SK-N-SH (cell line): ENCODE results near the gene FTO. TPM values are rescaled to one million over a fixed set of nuclear protein-coding genes. Genes with fewer than 3 reads are reported as not detected.

Experiments
- CTCF ChIA-PET: fragments of 300-600, 350-600 bp; formaldehyde crosslinking; extraction: SDS; loops from one replicate; lab custom pipeline; 2021; lab: Yijun Ruan, JAX
- POLR2A ChIA-PET: fragments of 350-600 bp; sonication (Branson Sonifier 250); formaldehyde crosslinking; extraction: SDS; loops from one replicate; lab custom pipeline; 2020; ENCODE audit warnings: antibody characterized with exemption, inconsistent platforms; lab: Yijun Ruan, JAX
- DNase-seq: peaks from one replicate; pipeline ENCODE4 v3.0.0; 2012
- H2AFZ ChIP-seq: fragments of 200-600 bp; sonication (generic); 2 replicates; pipeline ENCODE4 v1.8.1; 2016; ENCODE audit warnings: antibody characterized with exemption, mild to moderate bottlenecking, low read depth
- H3F3A ChIP-seq: fragments of 200-600 bp; sonication (generic); replicated peaks from 2 replicates; pipeline ENCODE3; 2016; ENCODE audit warnings: antibody characterized with exemption, mild to moderate bottlenecking; ENCODE audit not compliant: insufficient read depth
- H3K27ac ChIP-seq, 2 experiments: fragments of 200-500 bp in 1 of 2; fragments of 200-600 bp in 1 of 2; sonication (Bioruptor generic) in 1 of 2; sonication (generic), shearing (Covaris generic) in 1 of 2; 2 replicates each; pipeline versions ENCODE4 v1.5.1 to v1.6.1; 2014 to 2016; ENCODE audit warnings: low read depth in 2 of 2, inconsistent platforms in 1 of 2, low read length in 1 of 2, mild to moderate bottlenecking in 1 of 2, mixed read lengths in 1 of 2
- H3K27me3 ChIP-seq: fragments of 200-600 bp; sonication (generic), shearing (Covaris generic); 2 replicates; pipeline ENCODE4 v1.6.1; 2016; ENCODE audit warnings: mixed run types; ENCODE audit not compliant: insufficient read depth
- H3K36me3 ChIP-seq, 2 experiments: fragments of 200-500 bp in 1 of 2; fragments of 200-600 bp in 1 of 2; sonication (Bioruptor generic) in 1 of 2; sonication (generic) in 1 of 2; replicated peaks in 1 of 2; 2 replicates each; pipeline versions ENCODE3 to v1.5.1; 2014 to 2016; ENCODE audit warnings: low read length in 1 of 2, mild to moderate bottlenecking in 1 of 2; ENCODE audit not compliant: insufficient read depth in 2 of 2, control insufficient read depth in 1 of 2
- H3K4me1 ChIP-seq, 2 experiments: fragments of 200-500 bp in 1 of 2; fragments of 200-600 bp in 1 of 2; sonication (Bioruptor generic) in 1 of 2; sonication (generic), shearing (Covaris generic) in 1 of 2; 2 replicates each; pipeline versions ENCODE4 v1.5.1 to v1.6.1; 2014 to 2016; ENCODE audit warnings: low read depth in 1 of 2, low read length in 1 of 2, mixed run types in 1 of 2; ENCODE audit not compliant: insufficient read depth in 2 of 2, control insufficient read depth in 1 of 2
- H3K4me2 ChIP-seq: fragments of 200-600 bp; sonication (generic), shearing (Covaris generic); 2 replicates; pipeline ENCODE4 v1.6.1; 2017; ENCODE audit warnings: mixed run types
- H3K4me3 ChIP-seq, 2 experiments: fragments of 200-500 bp in 1 of 2; fragments of 200-600 bp in 1 of 2; sonication (Bioruptor generic) in 1 of 2; sonication (generic), shearing (Covaris generic) in 1 of 2; 2 replicates each; pipeline versions ENCODE4 v1.5.1 to v1.8.1; 2014 to 2016; ENCODE audit warnings: low read depth in 2 of 2, inconsistent platforms in 1 of 2, low read length in 1 of 2, mild to moderate bottlenecking in 1 of 2, mixed read lengths in 1 of 2, moderate library complexity in 1 of 2
- H3K79me2 ChIP-seq: fragments of 200-600 bp; sonication (generic); 2 replicates; pipeline ENCODE4 v1.8.1; 2017; ENCODE audit warnings: mild to moderate bottlenecking; ENCODE audit not compliant: insufficient read depth
- H3K9ac ChIP-seq: fragments of 200-600 bp; sonication (generic); 2 replicates; pipeline ENCODE4 v1.6.1; 2017; ENCODE audit warnings: mixed run types
- H3K9me2 ChIP-seq: fragments of 200-600 bp; sonication (generic); 2 replicates; pipeline ENCODE4 v1.6.1; 2017; ENCODE audit warnings: mixed run types
- H3K9me3 ChIP-seq: fragments of 200-600 bp; sonication (generic); 2 replicates; pipeline ENCODE4 v1.6.1; 2017; ENCODE audit warnings: mixed run types, mild to moderate bottlenecking, moderate library complexity
- H4K20me1 ChIP-seq: fragments of 200-600 bp; sonication (generic); 2 replicates; pipeline ENCODE4 v1.6.1; 2017; ENCODE audit warnings: mild to moderate bottlenecking, mixed run types; ENCODE audit not compliant: insufficient read depth
- ELF1 ChIP-seq: IDR thresholded peaks from 2 replicates; pipeline ENCODE4 v1.4.0; 2012
- EP300 ChIP-seq, 2 experiments: IDR thresholded peaks; 2 replicates each; pipeline versions ENCODE4 v1.4.0 to v1.6.1; 2012; ENCODE audit warnings: borderline replicate concordance in 1 of 2, low read depth in 1 of 2, low read length in 1 of 2
- FOXJ3 ChIP-seq: sonication (generic); formaldehyde crosslinking; IDR thresholded peaks from 2 replicates; pipeline ENCODE4 v1.5.1; 2020; ENCODE audit warnings: mild to moderate bottlenecking, missing genetic modification reagents
- FOXM1 ChIP-seq: IDR thresholded peaks from 2 replicates; pipeline ENCODE4 v1.4.0; 2012; ENCODE audit warnings: low read depth, mild to moderate bottlenecking
- GATA2 ChIP-seq: sonication (generic); formaldehyde crosslinking; IDR thresholded peaks from 2 replicates; pipeline ENCODE4 v1.5.0; 2020; ENCODE audit warnings: mild to moderate bottlenecking, missing genetic modification reagents
- JUND ChIP-seq: IDR thresholded peaks from 2 replicates; pipeline ENCODE4 v1.4.0; 2012
- NFIC ChIP-seq: IDR thresholded peaks from 2 replicates; pipeline ENCODE4 v1.4.0; 2012; ENCODE audit warnings: borderline replicate concordance
- NRF1 ChIP-seq: IDR thresholded peaks from 2 replicates; pipeline ENCODE4 v1.6.1; 2012; ENCODE audit warnings: low read depth, mild to moderate bottlenecking, low read length
- POLR2AphosphoS5 ChIP-seq: IDR thresholded peaks from 2 replicates; pipeline ENCODE4 v1.6.1; 2012; ENCODE audit warnings: low read depth, low read length
- RXRA ChIP-seq: IDR thresholded peaks from 2 replicates; pipeline ENCODE4 v1.4.0; 2012; ENCODE audit warnings: low read depth, mild to moderate bottlenecking, borderline replicate concordance
- SIN3A ChIP-seq: IDR thresholded peaks from 2 replicates; pipeline ENCODE4 v1.6.1; 2012; ENCODE audit warnings: low read depth, mild to moderate bottlenecking, low read length, moderate library complexity, borderline replicate concordance
- TAF1 ChIP-seq: IDR thresholded peaks from 2 replicates; pipeline ENCODE4 v1.6.1; 2012; ENCODE audit warnings: low read depth, mild to moderate bottlenecking, low read length, moderate library complexity, borderline replicate concordance
- TCF12 ChIP-seq: IDR thresholded peaks from 2 replicates; pipeline ENCODE4 v1.4.0; 2012
- YY1 ChIP-seq: IDR thresholded peaks from 2 replicates; pipeline ENCODE4 v1.4.0; 2012; ENCODE audit warnings: low read depth, mild to moderate bottlenecking
- WGBS: methylation state at CpG from one replicate; pipeline ENCODE4 v1.1.6; 2017; ENCODE audit warnings: low lambda C conversion rate; 5-methylcytosine and 5-hydroxymethylcytosine counted together
- polyA plus RNA-seq, 3 experiments: library from polyadenylated mRNA; depleted of rRNA; stranded (reverse); fragments of >200 nt; gene quantifications; 2 replicates each; pipeline ENCODE4 v1.2.3, GENCODE V29; 2012
- TF ChIP-seq, protein P1 (sequence below): fragments of 150-350 bp; IDR thresholded peaks from 2 replicates; pipeline ENCODE4 v1.6.1; 2016; ENCODE audit warnings: mild to moderate bottlenecking, low read depth, low read length
- TF ChIP-seq, protein P2 (sequence below): IDR thresholded peaks from 2 replicates; pipeline ENCODE4 v1.4.0; 2012; ENCODE audit warnings: low read depth, borderline replicate concordance
- TF ChIP-seq, protein P3 (sequence below): IDR thresholded peaks from 2 replicates; pipeline ENCODE4 v1.6.1; 2012; ENCODE audit warnings: mild to moderate bottlenecking, low read depth, low read length, moderate library complexity
- TF ChIP-seq, protein P4 (sequence below): IDR thresholded peaks from 2 replicates; pipeline ENCODE4 v1.4.0; 2012; ENCODE audit warnings: low read depth

The FTO gene
- polyA plus RNA-seq, 1 of the 3 experiments (the other 2 are of a cell fraction): 41.2 TPM

DNA sequence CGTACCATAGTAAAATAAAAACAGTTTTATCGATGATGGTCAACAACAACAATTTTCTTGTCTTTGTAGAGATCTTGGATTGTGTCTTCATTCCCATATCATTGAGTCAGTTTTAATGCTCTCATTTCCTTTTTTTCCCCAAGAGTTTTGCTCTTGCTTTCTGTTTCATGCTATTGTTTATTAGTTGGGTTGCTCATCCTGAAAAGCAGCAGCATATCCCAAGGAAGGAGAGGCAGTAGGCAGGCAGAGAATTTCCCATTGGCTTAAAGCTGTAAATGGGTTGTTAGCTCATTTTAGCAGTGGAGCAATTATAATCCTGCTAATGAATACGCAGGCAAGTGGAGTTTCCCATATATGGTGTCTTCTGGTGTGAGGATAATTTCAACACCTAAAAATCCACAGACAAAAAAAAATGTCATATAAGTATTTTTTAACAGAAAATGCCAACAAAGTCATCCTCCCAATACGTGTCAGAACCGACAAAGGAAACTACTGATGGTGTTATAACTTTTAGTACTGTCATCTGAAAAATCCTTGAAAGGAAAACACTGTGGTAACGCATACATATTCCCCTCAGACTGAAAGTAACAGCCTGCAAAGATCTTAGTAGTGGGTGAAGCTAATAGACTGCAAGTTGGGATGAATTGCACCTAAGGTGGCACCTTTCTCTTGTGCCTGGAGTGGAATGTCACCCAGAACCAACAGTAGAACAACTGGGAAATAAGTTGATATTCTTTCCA is 218.3 kb downstream of the FTO start (continued):
- TF ChIP-seq, protein P1, sequence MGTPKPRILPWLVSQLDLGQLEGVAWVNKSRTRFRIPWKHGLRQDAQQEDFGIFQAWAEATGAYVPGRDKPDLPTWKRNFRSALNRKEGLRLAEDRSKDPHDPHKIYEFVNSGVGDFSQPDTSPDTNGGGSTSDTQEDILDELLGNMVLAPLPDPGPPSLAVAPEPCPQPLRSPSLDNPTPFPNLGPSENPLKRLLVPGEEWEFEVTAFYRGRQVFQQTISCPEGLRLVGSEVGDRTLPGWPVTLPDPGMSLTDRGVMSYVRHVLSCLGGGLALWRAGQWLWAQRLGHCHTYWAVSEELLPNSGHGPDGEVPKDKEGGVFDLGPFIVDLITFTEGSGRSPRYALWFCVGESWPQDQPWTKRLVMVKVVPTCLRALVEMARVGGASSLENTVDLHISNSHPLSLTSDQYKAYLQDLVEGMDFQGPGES: no peak
- TF ChIP-seq FOXJ3 (CRISPR knock-in tag): no peak
- TF ChIP-seq, all 33 proteins: peak for 0

DNA sequence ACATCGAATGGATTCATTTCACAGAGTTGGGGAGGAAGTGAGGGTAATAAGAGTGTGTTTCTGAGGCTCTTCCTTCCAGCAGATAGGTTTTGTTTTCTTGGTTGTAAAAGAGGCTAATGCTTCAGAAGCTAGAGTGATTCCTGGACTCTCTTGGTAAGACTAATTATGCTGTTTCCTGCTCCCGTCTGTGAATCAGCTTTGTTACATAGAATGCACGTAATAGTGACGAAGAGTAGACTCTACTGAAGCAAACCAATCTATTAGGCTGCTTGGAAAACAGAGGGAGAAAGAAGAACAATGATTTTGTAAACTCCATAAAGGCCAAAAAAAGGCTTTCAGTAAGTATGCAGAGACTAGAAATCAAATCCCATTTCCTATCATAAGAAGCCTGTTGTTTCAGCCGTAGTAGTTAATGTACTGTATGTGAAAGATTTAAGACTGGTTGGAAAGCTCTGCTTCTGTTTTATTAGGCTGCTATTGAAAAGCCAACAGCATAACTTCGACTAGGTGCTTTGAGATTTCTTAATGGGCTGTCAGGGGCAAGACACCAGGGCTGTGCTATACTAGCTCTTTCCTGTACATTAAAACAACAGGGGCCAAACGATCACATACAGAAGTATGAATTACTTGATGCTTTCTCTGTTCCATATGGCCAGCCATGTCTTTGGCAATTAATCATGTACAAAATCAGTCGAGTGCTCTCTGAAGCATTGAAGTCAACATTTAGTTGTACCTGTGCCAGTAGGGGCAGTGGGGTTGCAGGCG is 219.0 kb downstream of the FTO start:
- Histone ChIP-seq H3F3A (no peaks in the 10 kb centered on the region), H3K27ac (no peak overlapping the region), H3K4me1 (peaks cover 0 to 5% of the 10 kb centered on the region in 2 experiments; a peak in 2 of 4 replicates), H4K20me1 (no peaks in the 10 kb centered on the region), H3K9me3 (no peaks in the 10 kb centered on the region), H3K36me3 (no peaks in the 10 kb centered on the region), H3K79me2 (no peaks in the 10 kb centered on the region), H3K4me3 (no peak overlapping the region), H3K27me3 (no peaks in the 10 kb centered on the region), H3K9me2 (no peaks in the 10 kb centered on the region), H3K4me2 (no peak overlapping the region), H3K9ac (no peak overlapping the region), H2AFZ (no peak overlapping the region)
- CTCF ChIA-PET: interaction anchor here (0.9 to 1.0 kb wide), 2 partner anchors 20 to 376 kb away, joined by 3 read pairs; no protein-coding TSS in a partner anchor
- DNase-seq: peak; percentile 5
- POLR2A ChIA-PET: no interaction called here
- WGBS: 87% methylated on average over 9 of the region's 9 CpGs
- no peak for TF ChIP-seq FOXJ3 (CRISPR knock-in tag)
- TF ChIP-seq NFIC: no peak
- no peak for TF ChIP-seq YY1

- H3K4me3 ChIP-seq: no peak overlapping the region
- CTCF ChIA-PET: no interaction called here
- peaks cover 0 to 5% of the 10 kb centered on the region in 2 experiments; a peak in 2 of 4 replicates for H3K4me1 ChIP-seq
- H3K9me3 ChIP-seq: no peaks in the 10 kb centered on the region
- no peaks in the 10 kb centered on the region for H3K79me2 ChIP-seq
- H3K27ac ChIP-seq: no peak overlapping the region
- POLR2A ChIA-PET: no interaction called here
- H4K20me1 ChIP-seq: no peaks in the 10 kb centered on the region
- no peak overlapping the region for H3K9ac ChIP-seq
- no peaks in the 10 kb centered on the region for H3F3A ChIP-seq
- no peak overlapping the region for H2AFZ ChIP-seq
- H3K36me3 ChIP-seq: no peaks in the 10 kb centered on the region
- no peaks in the 10 kb centered on the region for H3K9me2 ChIP-seq
- no peak for DNase-seq
- 92% methylated on average over 8 of the region's 8 CpGs for WGBS
- H3K27me3 ChIP-seq: no peaks in the 10 kb centered on the region
- H3K4me2 ChIP-seq: no peak overlapping the region
- TF ChIP-seq POLR2AphosphoS5: no peak
- TF ChIP-seq SIN3A: no peak
- no peak for TF ChIP-seq TAF1
- TF ChIP-seq, protein P2, sequence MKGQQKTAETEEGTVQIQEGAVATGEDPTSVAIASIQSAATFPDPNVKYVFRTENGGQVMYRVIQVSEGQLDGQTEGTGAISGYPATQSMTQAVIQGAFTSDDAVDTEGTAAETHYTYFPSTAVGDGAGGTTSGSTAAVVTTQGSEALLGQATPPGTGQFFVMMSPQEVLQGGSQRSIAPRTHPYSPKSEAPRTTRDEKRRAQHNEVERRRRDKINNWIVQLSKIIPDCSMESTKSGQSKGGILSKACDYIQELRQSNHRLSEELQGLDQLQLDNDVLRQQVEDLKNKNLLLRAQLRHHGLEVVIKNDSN: no peak
- TF ChIP-seq, protein P3, sequence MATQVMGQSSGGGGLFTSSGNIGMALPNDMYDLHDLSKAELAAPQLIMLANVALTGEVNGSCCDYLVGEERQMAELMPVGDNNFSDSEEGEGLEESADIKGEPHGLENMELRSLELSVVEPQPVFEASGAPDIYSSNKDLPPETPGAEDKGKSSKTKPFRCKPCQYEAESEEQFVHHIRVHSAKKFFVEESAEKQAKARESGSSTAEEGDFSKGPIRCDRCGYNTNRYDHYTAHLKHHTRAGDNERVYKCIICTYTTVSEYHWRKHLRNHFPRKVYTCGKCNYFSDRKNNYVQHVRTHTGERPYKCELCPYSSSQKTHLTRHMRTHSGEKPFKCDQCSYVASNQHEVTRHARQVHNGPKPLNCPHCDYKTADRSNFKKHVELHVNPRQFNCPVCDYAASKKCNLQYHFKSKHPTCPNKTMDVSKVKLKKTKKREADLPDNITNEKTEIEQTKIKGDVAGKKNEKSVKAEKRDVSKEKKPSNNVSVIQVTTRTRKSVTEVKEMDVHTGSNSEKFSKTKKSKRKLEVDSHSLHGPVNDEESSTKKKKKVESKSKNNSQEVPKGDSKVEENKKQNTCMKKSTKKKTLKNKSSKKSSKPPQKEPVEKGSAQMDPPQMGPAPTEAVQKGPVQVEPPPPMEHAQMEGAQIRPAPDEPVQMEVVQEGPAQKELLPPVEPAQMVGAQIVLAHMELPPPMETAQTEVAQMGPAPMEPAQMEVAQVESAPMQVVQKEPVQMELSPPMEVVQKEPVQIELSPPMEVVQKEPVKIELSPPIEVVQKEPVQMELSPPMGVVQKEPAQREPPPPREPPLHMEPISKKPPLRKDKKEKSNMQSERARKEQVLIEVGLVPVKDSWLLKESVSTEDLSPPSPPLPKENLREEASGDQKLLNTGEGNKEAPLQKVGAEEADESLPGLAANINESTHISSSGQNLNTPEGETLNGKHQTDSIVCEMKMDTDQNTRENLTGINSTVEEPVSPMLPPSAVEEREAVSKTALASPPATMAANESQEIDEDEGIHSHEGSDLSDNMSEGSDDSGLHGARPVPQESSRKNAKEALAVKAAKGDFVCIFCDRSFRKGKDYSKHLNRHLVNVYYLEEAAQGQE: no peak
- no peak for TF ChIP-seq YY1
- no peak for TF ChIP-seq EP300 (IDR thresholded peaks at IDR 0.05; ENCODE audit: borderline replicate concordance in 1 of 2, low read depth in 1 of 2, low read length in 1 of 2)
- no peak for TF ChIP-seq FOXM1
- no peak for TF ChIP-seq RXRA
- no peak for TF ChIP-seq NRF1
- TF ChIP-seq, protein P4, sequence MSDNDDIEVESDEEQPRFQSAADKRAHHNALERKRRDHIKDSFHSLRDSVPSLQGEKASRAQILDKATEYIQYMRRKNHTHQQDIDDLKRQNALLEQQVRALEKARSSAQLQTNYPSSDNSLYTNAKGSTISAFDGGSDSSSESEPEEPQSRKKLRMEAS: no peak
- TF ChIP-seq JUND: no peak
- TF ChIP-seq TCF12: no peak
- TF ChIP-seq ELF1: no peak
- TF ChIP-seq GATA2 (CRISPR knock-in tag): no peak
Measured at GRCh38 chr16:53924331-53925106, 220.6 kb downstream of the FTO start.
